ENCODE results near the gene CPLX4.
"Not testable (repeated sequence)": the region's sequence is repeated elsewhere in the genome, so short reads cannot be mapped to it uniquely, and the experiment has no call there.

The CPLX4 gene

DNA sequence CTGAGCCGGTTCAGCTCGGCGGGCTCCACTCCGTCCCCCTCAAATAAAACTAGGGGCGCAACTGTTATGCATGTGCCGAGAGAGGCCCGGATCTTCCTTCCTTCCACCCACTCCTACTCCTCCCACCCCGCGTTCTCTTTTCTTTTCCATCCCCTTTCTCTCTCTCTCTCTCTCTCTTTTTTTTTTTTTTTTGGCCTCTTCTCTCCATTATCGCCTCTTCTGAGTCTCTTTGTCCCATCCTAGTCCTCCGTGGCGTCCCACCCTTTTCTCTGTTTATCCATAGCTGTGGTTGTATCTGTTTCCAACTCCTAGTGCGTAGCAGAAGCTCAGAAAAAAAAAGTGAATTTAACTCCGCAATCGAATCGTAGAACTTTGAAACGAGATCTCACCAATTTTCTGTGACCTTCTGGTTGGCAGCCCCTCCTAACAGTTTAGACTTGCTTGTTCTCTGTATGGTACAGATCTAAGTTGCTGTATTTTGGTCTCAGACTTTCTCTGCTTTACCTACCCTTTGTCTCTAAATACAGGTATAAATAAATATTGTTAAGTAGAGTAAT lies 48.8 kb downstream of the CPLX4 start:
- no peak for DNase-seq (ENCODE audit: low spot score)

DNA sequence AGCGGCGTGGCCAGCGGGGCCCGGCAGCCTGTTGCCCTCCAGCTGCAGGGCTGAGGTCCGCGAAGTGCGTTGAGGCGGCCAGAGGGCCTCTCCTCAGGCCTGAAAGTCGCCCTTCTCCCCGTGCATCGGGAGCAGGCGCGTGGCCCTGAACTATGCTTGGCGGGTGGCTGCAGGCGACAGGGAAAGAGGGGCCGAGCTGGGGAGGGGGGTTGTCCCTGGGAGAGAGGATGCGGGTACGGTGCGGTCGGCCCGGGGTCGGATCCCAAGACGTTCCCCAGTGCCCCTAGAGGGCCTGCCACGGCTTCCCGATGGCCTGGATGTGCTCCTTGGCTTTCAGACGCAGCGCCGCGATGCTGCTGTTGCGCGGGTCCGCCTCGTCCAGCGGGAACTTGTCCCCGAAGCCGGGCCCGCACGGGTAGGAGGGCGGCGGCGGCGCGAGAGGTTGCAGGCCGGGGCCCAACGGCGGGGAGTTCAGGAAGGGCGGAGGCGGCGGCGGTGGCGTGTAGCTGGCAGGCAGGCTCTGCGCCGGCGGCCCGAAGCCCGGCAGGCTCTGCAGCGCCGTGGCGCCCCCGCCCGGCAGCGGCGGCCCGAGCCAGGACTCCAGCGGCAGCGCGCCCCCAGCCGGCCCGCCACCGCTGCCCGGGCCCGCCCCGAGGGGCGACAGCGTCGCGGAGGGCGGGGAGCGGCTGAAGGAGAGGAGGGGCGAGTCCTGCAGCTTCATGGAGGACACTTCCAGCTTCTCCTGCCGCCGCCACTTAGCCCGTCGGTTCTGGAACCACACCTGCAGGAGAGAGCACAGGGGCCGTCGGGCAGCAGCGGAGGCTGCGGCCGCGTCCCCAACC lies 49.5 kb downstream of the CPLX4 start:
- DNase-seq (ENCODE audit: low spot score), result peak; percentile 42

DNA sequence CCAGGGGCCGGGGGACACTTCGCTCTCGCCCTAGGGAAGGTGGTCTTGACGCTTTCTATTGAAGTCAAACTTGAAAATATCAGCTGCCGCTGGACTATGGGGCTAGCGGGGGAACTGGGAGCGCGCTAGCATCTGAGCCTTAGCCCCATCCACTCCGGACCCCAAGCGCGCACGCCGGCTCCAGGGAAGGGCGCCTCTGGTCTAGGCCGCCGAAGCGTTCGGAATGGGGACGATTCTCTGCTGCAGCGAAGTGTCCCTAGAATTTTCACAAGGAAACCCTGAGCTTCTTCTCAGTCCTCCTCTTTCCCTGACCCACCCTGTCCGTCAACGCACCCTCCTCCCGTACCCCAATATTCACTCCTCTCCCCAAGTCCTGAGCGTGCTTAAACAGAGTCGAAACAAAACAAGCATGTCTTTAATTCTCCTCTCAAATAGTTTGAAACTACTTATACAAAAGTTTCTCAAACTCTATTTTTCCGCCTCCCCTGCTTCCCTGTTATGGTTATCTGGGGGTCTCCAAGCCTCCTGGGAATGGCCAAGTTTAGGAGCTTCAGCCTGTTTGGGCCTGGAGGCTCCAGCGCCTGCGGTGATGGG lies 50.2 kb downstream of the CPLX4 start:
- no peak for DNase-seq (ENCODE audit: low spot score)

DNA sequence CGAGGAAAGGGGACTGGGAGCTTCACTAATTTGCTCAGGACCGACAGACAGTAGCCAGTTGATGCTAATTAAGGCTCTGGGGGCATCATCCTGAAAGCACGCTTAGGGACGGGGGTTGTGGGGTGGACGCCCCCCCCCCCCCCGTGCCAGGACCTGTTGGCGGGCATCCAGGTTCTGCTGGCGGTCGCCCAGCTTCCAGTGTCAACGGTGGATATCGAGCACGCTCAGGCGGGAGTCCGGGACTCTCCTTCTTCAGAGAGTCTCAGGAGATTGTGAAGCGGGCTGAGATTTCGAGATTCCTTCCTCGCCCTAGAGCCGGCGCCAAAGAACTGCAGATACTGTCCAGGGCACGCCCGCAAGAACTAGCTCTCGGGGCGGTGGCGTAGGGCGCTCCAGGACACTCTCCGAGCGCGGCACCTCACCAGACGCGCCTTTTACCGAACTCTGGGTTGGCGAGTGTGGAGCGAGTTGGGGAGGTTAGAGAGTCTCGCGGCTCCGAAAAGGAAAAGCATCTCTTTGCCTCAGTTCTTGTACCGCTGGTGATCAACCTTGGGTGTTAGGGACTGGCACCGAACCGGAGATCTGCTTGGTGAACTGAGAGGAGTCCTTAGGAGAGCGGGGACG lies 50.8 kb downstream of the CPLX4 start:
- no peak for DNase-seq (ENCODE audit: low spot score)

DNA sequence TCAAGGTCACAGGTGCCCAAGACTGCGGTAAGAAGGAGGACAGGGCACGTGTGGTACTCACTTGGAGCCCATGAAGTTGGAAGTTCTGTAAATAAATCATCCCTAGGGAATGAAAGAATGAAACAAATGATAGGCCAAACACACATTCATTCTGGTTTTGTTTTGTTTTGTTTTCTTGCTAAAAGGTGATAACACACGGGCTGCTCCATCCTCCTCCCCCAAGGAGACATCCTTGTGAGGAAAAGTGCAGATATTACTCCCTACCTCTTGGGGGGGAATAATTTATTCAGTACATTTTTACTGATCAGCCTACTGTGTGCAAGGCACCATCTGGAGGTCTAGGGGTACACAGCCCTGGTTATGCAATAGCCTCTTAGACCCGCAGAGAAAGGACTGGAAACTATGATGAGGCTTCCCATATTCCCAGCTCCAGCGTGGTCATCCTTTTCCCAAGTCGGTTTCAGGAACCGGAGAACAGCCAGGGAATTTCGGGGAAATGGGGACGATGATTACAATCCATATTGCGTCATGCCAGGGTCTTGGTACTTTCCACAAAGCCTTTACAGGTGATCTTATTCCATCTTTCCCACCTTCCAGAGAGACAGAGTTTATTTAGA lies 51.5 kb downstream of the CPLX4 start:
- no peak for DNase-seq (ENCODE audit: low spot score)

DNA sequence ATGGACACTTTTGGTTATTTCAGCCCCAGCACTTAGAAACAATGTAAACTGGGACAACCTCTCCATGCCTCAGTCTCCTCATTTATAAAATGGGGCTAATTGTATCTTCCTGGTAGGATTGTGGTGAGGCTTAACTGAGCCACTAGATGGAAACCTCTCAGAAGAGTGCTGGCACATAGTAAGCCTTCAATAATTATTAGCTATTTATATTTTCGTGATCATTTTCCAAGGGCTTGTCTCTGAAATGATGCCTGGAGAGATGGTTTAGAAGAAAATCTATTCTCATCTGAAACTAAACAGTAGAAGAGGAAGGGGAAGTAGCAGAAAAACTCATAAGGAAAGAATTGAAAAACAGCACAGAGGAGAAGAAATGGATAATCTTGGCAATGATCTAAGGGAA lies 52.0 kb downstream of the CPLX4 start:
- no peak for DNase-seq (ENCODE audit: low spot score)

DNA sequence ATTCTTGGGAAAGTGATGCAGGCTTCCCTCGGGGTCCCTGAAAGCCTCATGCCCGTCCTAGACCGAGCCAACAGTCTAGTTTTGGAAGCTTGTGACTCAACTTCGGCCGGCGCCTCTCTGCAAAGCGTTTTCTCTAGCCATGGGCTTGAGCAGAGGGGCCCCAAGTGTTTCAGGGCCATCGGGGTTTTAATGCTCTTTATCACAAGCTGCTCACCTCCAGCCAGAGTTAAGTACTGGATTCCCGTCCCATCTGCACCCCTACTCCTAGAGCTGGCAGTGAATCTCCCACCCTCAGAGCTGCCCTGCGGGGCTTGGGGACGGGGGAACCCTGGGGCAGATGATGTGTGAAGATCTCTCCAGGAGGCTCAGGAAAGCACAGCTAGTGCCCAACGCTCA lies 52.5 kb downstream of the CPLX4 start:
- no peak for DNase-seq (ENCODE audit: low spot score)

DNA sequence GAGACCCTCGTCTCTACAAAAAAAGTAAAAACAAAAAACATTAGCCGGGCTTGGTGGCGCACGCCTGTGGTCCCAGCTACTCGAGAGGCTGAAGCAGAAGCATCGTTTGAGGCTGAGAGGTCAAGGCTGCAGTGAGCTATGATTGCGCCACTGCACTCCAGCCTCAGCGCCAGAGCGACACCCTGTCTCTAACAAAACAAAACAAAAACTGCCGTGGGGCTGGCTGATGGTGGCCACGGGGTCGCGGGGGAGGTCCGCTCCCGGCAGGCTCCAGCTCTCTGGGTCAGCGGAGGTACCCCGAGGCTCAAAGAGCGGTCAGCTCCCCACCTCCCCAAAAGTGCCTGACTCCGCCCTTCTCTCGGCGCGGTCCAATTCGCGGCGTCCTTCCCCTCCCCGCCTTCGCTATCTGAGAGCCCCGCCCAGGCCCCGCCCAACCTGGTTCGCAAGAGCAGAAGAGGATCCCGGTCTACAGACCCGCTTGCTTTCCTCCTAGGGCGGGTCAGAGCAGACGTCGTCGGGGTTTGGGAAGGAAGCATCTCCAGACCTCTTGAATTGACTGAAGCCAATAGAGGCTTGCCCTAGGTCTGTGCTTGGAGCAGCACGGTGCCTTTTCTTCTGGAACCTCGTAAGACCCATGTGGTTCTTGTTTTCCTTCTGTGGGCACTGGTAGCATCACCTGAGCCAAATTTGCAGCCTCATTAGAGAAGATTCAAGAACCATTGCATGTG lies 53.0 kb downstream of the CPLX4 start:
- DNase-seq (ENCODE audit: low spot score), result no peak

DNA sequence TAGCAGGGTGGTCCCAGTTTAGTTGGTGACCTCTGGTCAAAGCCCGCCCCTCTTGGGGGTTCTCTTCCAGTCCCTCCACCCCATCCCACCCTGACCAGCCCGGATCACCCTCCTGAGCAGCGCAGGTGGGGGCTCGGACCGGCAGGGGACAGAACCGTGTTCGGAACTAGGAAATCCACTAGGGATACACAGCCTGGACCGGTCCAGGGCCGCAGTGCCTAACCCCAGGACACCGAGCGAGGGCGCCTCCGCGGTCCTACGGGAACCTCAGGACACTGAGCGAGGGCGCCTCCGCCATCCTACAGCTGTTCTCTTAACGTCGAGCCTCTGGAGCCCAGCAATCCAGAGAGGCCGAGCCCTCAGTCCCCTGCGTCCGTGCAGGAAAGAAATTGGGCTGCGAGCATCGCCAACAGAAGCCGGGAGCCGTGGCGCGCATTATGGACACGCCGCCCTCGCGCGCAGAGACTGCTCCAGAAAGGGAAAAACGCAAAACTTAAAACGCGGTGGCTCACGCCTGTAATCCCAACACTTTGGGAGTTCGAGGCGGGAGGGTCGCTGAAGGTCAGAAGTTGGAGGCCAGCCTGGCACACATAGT lies 53.7 kb downstream of the CPLX4 start:
- DNase-seq (ENCODE audit: low spot score), result no peak

DNA sequence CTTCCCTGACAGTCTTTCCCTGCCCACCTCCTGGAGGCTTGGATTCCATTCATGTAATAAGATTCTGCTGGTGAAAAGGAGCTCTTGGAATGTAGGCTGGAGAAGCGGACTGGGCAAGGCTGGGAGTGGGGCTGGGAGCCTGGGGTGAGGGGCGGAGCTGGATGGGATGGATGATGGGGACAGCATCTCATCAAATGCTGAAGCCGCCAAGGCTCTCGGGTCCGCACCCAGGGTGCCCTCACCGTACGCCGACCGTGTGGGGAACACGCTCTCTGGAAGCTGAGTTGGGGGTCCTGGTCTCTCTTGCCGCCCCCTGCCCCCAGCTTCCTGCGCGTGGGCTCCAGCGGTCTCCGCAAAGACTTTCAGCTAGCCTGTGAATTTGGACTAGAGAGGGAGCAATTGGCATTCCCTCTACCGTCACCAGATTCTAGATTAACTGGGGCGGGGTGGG lies 54.3 kb downstream of the CPLX4 start:
- DNase-seq (ENCODE audit: low spot score), result no peak

DNA sequence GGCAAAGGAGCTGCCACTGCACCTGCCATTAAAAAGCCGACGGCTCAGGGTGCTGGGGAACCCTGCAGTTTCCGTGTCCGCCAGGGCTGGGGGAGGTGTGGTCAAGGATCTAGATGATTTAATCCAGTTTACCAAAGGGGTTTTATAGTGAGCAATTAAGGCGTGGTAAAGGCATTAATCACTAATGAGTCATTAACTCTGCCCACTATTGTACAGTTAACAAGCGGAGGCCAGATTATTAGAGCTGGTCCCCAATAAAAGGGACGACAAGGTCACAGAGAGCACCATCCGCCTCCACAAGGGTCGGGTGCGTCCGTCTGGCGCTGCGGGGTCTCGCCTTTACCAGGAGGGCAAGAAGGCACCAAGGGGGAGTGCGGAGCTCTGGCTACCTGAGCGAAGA lies 54.8 kb downstream of the CPLX4 start:
- no peak for DNase-seq (ENCODE audit: low spot score)

DNA sequence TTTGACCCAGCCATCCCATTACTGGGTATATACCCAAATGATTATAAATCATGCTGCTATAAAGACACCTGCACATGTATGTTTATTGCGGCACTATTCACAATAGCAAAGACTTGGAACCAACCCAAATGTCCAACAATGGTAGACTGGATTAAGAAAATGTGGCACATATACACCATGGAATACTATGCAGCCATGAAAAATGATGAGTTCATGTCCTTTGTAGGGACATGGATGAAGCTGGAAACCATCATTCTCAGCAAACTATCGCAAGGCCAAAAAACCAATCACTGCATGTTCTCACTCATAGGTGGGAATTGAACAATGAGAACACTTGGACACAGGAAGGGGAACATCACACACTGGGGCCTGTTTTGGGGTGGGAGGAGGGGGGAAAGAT lies 56.2 kb downstream of the CPLX4 start:
- DNase-seq (ENCODE audit: low spot score), result not testable (repeated sequence)

DNA sequence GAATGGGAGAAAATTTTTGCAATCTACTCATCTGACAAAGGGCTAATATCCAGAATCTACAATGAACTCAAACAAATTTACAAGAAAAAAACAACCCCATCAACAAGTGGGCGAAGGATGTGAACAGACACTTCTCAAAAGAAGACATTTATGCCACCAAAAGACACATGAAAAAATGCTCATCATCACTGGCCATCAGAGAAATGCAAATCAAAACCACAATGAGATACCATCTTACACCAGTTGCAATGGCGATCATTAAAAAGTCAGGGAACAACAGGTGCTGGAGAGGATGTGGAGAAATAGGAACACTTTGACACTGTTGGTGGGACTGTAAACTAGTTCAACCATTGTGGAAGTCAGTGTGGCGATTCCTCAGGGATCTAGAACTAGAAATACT lies 56.6 kb downstream of the CPLX4 start:
- DNase-seq (ENCODE audit: low spot score), result not testable (repeated sequence)

DNA sequence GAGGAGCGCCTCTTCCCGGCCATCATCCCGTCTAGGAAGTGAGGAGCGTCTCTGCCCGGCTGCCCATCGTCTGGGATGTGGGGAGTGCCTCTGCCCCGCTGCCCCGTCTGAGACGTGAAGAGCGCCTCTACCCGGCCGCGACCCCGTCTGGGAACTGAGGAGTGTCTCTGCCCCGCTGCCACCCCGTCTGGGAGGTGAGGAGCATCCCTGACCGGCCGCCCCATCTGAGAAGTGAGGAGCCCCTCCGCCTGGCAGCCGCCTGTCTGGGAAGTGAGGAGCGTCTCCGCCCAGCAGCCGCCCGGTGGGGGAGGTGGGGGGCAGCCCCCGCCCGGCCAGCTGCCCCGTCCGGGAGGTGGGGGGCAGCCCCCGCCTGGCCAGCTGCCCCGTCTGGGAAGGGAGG lies 63.0 kb downstream of the CPLX4 start:
- DNase-seq (ENCODE audit: low spot score), result not testable (repeated sequence)

DNA sequence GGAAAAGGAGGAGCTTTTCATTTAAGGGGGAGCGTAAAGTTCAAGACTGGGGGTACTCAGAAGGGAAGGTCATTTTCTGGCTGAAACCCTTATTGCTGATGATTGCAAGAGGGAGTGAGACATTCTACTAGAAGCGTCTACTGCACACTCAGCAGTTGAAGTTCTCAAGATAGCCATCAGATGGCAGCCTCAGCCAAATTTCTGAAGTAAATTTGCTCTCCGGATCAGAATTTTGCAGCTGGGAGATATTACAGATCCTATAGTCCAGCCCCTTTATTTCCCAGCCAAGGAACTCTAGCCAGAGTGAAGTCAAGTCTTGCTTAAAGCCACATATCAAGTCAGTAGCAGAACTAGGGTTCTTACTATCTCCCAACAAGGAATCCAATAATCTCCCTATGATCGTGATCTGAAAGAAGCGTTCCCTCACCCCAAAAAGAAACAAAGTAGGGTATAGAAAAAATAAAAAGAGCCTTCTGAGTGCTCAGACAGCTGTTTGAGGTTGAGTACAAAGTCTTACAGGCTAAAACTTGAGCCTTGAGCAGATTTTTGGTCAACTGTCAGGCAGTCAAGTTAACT lies 69.2 kb downstream of the CPLX4 start:
- DNase-seq (ENCODE audit: low spot score), result peak; percentile 70

DNA sequence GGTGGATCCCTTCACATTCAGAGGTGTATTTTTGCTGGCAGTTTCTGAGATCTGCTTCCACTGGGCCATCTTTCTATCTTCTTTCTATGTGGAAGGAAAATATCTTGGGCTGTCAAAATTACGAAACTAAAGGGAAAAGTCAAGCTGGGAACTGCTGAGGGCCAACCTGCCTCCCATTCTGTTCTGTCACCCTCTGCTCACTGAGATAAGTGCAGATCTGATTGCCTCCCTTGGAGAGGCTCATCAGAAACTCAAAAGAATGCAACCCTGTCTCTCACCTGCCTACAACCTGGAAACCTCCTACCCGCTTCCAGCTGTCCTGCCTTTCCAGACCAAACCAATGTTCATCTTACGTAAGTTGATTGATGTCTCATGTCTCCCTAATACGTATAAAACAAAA lies 71.7 kb downstream of the CPLX4 start:
- DNase-seq (ENCODE audit: low spot score), result no peak

Data from kidney tubule cell (primary cell).